Liver (tissue), 9 donors: ENCODE data around the gene ZNF440. TPM values are rescaled to one million over a fixed set of nuclear protein-coding genes. Genes with fewer than 3 reads are reported as not detected.

Experiments used
- DNase-seq: peaks from one replicate; pipeline ENCODE4 v3.0.0-alpha.2; 2017; ENCODE audit warnings: low spot score
- H3K27ac ChIP-seq, 2 donors: one replicate each; pipeline ENCODE4 v1.7.0; 2013; ENCODE audit warnings: inconsistent platforms in 2 of 2, low read length in 2 of 2, control low read depth in 1 of 2, low read depth in 1 of 2, mild to moderate bottlenecking in 1 of 2
- H3K27me3 ChIP-seq, 4 donors: one replicate each; pipeline versions ENCODE4 v1.6.1 to v1.7.0; 2013; ENCODE audit warnings: low read length in 3 of 4, inconsistent platforms in 1 of 4, mild to moderate bottlenecking in 1 of 4, moderate library complexity in 1 of 4; ENCODE audit not compliant: control insufficient read depth in 4 of 4, insufficient read depth in 4 of 4
- H3K36me3 ChIP-seq, 4 donors: one replicate each; pipeline versions ENCODE4 v1.6.1 to v1.7.0; 2013; ENCODE audit warnings: low read length in 3 of 4, mild to moderate bottlenecking in 3 of 4, low read depth in 1 of 4, moderate library complexity in 1 of 4; ENCODE audit not compliant: control insufficient read depth in 4 of 4, insufficient read depth in 3 of 4
- H3K4me1 ChIP-seq, 4 donors: one replicate each; pipeline versions ENCODE4 v1.6.1 to v1.7.0; 2013; ENCODE audit warnings: low read length in 3 of 4, mild to moderate bottlenecking in 3 of 4, moderate library complexity in 1 of 4; ENCODE audit not compliant: control insufficient read depth in 4 of 4, insufficient read depth in 4 of 4
- H3K4me3 ChIP-seq, 3 donors: one replicate each; pipeline versions ENCODE4 v1.6.1 to v1.7.0; 2013; ENCODE audit warnings: low read length in 3 of 3, control low read depth in 1 of 3, low read depth in 1 of 3, mild to moderate bottlenecking in 1 of 3
- H3K9ac ChIP-seq, 2 donors: one replicate each; pipeline ENCODE4 v1.7.0; 2013; ENCODE audit warnings: low read length in 2 of 2, mild to moderate bottlenecking in 2 of 2, moderate library complexity in 2 of 2, control low read depth in 1 of 2, low read depth in 1 of 2
- H3K9me3 ChIP-seq, 4 donors: one replicate each; pipeline versions ENCODE4 v1.6.1 to v1.7.0; 2013; ENCODE audit warnings: low read length in 3 of 4; ENCODE audit not compliant: control insufficient read depth in 4 of 4
- EGR1 ChIP-seq, 2 donors: IDR thresholded peaks; 2 replicates each; pipeline ENCODE4 v1.6.1; 2016 to 2018; ENCODE audit warnings: antibody characterized with exemption in 2 of 2, low read depth in 2 of 2
- FOXA1 ChIP-seq: IDR thresholded peaks from 2 replicates; pipeline ENCODE4 v1.6.1; 2016; ENCODE audit warnings: antibody characterized with exemption
- FOXA2 ChIP-seq: IDR thresholded peaks from 2 replicates; pipeline ENCODE4 v1.6.1; 2016; ENCODE audit warnings: antibody characterized with exemption
- GABPA ChIP-seq, 2 donors: IDR thresholded peaks in 1 of 2; conservative IDR thresholded peaks in 1 of 2; 2 replicates each; pipeline ENCODE4 v1.6.1; 2016; ENCODE audit warnings: antibody characterized with exemption in 2 of 2, mild to moderate bottlenecking in 1 of 2, moderate library complexity in 1 of 2
- HNF4A ChIP-seq, 2 donors: conservative IDR thresholded peaks; 2 replicates each; pipeline ENCODE4 v1.6.1; 2016; ENCODE audit warnings: antibody characterized with exemption in 2 of 2, mild to moderate bottlenecking in 2 of 2
- HNF4G ChIP-seq: IDR thresholded peaks from 2 replicates; pipeline ENCODE4 v1.6.1; 2016; ENCODE audit warnings: antibody characterized with exemption
- JUND ChIP-seq, 2 donors: IDR thresholded peaks; 2 replicates each; pipeline ENCODE4 v1.6.1; 2016; ENCODE audit warnings: antibody characterized with exemption in 2 of 2
- NR2F2 ChIP-seq: IDR thresholded peaks from 2 replicates; pipeline ENCODE4 v1.6.1; 2016; ENCODE audit warnings: antibody characterized with exemption
- RAD21 ChIP-seq, 2 donors: IDR thresholded peaks; 2 replicates each; pipeline ENCODE4 v1.6.1; 2016; ENCODE audit warnings: antibody characterized with exemption in 2 of 2, mild to moderate bottlenecking in 2 of 2
- RXRA ChIP-seq, 2 donors: IDR thresholded peaks; 2 replicates each; pipeline ENCODE4 v1.6.1; 2017 to 2018; ENCODE audit warnings: antibody characterized with exemption in 2 of 2, mild to moderate bottlenecking in 1 of 2
- SP1 ChIP-seq: IDR thresholded peaks from 2 replicates; pipeline ENCODE4 v1.6.1; 2018; ENCODE audit warnings: antibody characterized with exemption, mild to moderate bottlenecking
- TAF1 ChIP-seq: conservative IDR thresholded peaks from 2 replicates; pipeline ENCODE4 v1.6.1; 2016; ENCODE audit warnings: antibody characterized with exemption, mild to moderate bottlenecking
- YY1 ChIP-seq: IDR thresholded peaks from 2 replicates; pipeline ENCODE4 v1.6.1; 2016; ENCODE audit warnings: antibody characterized with exemption, mild to moderate bottlenecking
- WGBS: extraction: QIAGEN DNeasy Blood & Tissue Kit; methylation state at CpG from one replicate; pipeline ENCODE4 v1.1.7; 2013; 5-methylcytosine and 5-hydroxymethylcytosine counted together
- polyA plus RNA-seq, 2 donors: library from polyadenylated mRNA; stranded (reverse) in 1 of 2; unstranded in 1 of 2; fragments of 200-250 nt in 1 of 2; fragments of >200 nt in 1 of 2; fragmentation: Nextera tagmentation in 1 of 2; extraction: Ambion mirVana in 1 of 2; gene quantifications; one replicate each; pipeline versions ENCODE4 v1.2.1 to v1.2.3, GENCODE V29; 2013 to 2015
- total RNA-seq, 2 donors: library from RNA; depleted of rRNA; stranded (reverse); fragments of >200 nt; gene quantifications; one replicate each; pipeline ENCODE4 v1.2.3, GENCODE V29; 2014
- TF ChIP-seq, protein P1 (sequence below): fragments of 150-350 bp; IDR thresholded peaks from 2 replicates; pipeline ENCODE4 v1.5.1; 2017; ENCODE audit warnings: improper control_type of control experiment, low read depth, low read length; ENCODE audit not compliant: missing input control
- TF ChIP-seq, protein P2 (sequence below): IDR thresholded peaks from 2 replicates; pipeline ENCODE4 v1.6.1; 2016; ENCODE audit warnings: antibody characterized with exemption
- TF ChIP-seq, protein P3 (sequence below): IDR thresholded peaks from 2 replicates; pipeline ENCODE4 v1.6.1; 2016; ENCODE audit warnings: antibody characterized with exemption, mild to moderate bottlenecking
- TF ChIP-seq, protein P4 (sequence below): IDR thresholded peaks from 2 replicates; pipeline ENCODE4 v1.6.1; 2016; ENCODE audit warnings: antibody characterized with exemption
- TF ChIP-seq, protein P5 (sequence below): IDR thresholded peaks from 2 replicates; pipeline ENCODE4 v1.6.1; 2016; ENCODE audit warnings: antibody characterized with exemption
- donor health status: healthy.
- donor health status: healthy.
- donor health status: healthy.
- donor health status: healthy.
- donor health status: healthy.

The ZNF440 gene
- total and polyA plus RNA-seq, 4 donors: 1.3 to 8.5 (median 4.3) TPM

DNA sequence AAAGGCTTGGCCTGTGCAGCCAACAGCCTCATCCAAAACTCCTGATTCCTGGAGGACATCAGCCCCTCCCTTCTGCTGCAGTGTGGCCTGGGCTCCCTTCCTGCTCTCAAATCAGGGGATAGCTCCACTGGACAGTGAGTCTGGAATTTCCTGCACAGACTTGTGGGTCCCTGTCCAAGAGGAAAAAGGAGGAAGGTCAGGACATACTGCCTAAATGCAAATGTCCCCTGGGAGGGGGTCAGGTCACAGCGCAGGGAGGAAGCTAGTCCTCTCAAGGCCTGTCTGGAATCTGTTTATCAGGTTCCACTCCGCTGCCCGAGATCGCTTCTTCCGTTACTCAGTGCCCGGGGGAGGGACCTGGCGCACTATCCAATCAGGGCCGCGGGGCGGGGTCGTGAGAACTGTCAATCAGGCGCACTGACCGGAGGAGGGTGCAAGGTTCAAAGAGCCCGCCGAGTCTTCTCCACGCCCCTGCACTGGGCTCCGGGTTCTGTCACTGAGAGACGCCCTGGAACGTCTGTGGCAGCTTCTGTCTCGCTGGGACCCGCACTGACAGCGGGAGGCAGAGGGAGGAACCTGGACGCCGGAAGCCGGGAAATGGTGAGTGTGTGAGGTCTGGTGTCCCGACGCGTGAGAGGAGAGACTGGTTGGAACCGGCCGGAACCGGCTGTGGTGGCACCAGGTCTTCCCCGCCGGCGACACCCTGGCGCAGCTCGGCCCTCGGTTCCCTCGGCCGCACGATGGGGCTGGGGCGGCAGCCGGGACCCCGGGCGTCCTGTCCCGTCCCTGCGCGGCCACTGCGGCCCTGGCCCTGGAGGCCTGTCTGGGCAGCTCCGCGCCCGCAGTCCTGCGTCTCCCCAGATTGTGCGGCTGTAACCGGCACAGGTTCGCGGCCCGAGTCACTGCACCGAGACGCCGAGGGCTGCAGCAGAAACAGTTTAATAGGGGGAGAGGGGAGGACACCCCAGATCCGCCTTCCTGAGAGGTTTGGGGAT is 47.2 kb upstream of the ZNF440 start, which contains the start of gene ZNF441:
Gene ZNF441, plus strand, starts transcription at position 404 of the 995 bp plus-strand sequence. Its CDS starts 194 bp downstream, at position 598.
- Histone ChIP-seq H3K27ac (peak within 1 kb of the TSS; percentile 84 to 96), H3K9me3 (peaks cover 0 to 9% (median 2%) of the 10 kb centered on the region in 4 donors), H3K4me1 (peaks cover 3 to 18% (median 10%) of the 10 kb centered on the region in 4 donors), H3K27me3 (no peaks in the 10 kb centered on the region), H3K9ac (peak within 1 kb of the TSS; percentile 57 to 62), H3K36me3 (peaks cover 0 to 2% (median 0%) of the 10 kb centered on the region in 4 donors), H3K4me3 (peak within 1 kb of the TSS; percentile 68 to 82 (median 74))
- TF ChIP-seq, protein P1, sequence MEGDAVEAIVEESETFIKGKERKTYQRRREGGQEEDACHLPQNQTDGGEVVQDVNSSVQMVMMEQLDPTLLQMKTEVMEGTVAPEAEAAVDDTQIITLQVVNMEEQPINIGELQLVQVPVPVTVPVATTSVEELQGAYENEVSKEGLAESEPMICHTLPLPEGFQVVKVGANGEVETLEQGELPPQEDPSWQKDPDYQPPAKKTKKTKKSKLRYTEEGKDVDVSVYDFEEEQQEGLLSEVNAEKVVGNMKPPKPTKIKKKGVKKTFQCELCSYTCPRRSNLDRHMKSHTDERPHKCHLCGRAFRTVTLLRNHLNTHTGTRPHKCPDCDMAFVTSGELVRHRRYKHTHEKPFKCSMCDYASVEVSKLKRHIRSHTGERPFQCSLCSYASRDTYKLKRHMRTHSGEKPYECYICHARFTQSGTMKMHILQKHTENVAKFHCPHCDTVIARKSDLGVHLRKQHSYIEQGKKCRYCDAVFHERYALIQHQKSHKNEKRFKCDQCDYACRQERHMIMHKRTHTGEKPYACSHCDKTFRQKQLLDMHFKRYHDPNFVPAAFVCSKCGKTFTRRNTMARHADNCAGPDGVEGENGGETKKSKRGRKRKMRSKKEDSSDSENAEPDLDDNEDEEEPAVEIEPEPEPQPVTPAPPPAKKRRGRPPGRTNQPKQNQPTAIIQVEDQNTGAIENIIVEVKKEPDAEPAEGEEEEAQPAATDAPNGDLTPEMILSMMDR: no peak
- TF ChIP-seq RXRA (IDR thresholded peaks at IDR 0.05): peak; percentile 76 to 81
- TF ChIP-seq EGR1 (IDR thresholded peaks at IDR 0.05; ENCODE audit: low read depth in 2 of 2): peak; percentile 65 to 67
- peak; percentile 49 to 78 for TF ChIP-seq HNF4A (conservative IDR thresholded peaks at IDR 0.05)
- TF ChIP-seq FOXA2: no peak
- TF ChIP-seq GABPA (IDR thresholded peaks at IDR 0.05 in 1 of 2, conservative IDR thresholded peaks at IDR 0.05 in 1 of 2): peak; percentile 50 to 77
- TF ChIP-seq NR2F2: peak; percentile 98
- peak; percentile 94 for TF ChIP-seq SP1
- TF ChIP-seq HNF4G: no peak
- peak; percentile 13 to 33 for TF ChIP-seq JUND (IDR thresholded peaks at IDR 0.05)
- TF ChIP-seq RAD21 (IDR thresholded peaks at IDR 0.05): peak; percentile 43 to 45
- TF ChIP-seq, protein P2, sequence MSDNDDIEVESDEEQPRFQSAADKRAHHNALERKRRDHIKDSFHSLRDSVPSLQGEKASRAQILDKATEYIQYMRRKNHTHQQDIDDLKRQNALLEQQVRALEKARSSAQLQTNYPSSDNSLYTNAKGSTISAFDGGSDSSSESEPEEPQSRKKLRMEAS: peak; percentile 73
- TF ChIP-seq, protein P3, sequence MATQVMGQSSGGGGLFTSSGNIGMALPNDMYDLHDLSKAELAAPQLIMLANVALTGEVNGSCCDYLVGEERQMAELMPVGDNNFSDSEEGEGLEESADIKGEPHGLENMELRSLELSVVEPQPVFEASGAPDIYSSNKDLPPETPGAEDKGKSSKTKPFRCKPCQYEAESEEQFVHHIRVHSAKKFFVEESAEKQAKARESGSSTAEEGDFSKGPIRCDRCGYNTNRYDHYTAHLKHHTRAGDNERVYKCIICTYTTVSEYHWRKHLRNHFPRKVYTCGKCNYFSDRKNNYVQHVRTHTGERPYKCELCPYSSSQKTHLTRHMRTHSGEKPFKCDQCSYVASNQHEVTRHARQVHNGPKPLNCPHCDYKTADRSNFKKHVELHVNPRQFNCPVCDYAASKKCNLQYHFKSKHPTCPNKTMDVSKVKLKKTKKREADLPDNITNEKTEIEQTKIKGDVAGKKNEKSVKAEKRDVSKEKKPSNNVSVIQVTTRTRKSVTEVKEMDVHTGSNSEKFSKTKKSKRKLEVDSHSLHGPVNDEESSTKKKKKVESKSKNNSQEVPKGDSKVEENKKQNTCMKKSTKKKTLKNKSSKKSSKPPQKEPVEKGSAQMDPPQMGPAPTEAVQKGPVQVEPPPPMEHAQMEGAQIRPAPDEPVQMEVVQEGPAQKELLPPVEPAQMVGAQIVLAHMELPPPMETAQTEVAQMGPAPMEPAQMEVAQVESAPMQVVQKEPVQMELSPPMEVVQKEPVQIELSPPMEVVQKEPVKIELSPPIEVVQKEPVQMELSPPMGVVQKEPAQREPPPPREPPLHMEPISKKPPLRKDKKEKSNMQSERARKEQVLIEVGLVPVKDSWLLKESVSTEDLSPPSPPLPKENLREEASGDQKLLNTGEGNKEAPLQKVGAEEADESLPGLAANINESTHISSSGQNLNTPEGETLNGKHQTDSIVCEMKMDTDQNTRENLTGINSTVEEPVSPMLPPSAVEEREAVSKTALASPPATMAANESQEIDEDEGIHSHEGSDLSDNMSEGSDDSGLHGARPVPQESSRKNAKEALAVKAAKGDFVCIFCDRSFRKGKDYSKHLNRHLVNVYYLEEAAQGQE: peak; percentile 91
- TF ChIP-seq FOXA1: no peak
- TF ChIP-seq YY1: peak; percentile 75
- TF ChIP-seq, protein P4, sequence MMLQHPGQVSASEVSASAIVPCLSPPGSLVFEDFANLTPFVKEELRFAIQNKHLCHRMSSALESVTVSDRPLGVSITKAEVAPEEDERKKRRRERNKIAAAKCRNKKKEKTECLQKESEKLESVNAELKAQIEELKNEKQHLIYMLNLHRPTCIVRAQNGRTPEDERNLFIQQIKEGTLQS: peak; percentile 28
- TF ChIP-seq TAF1: peak; percentile 80
- TF ChIP-seq, protein P5, sequence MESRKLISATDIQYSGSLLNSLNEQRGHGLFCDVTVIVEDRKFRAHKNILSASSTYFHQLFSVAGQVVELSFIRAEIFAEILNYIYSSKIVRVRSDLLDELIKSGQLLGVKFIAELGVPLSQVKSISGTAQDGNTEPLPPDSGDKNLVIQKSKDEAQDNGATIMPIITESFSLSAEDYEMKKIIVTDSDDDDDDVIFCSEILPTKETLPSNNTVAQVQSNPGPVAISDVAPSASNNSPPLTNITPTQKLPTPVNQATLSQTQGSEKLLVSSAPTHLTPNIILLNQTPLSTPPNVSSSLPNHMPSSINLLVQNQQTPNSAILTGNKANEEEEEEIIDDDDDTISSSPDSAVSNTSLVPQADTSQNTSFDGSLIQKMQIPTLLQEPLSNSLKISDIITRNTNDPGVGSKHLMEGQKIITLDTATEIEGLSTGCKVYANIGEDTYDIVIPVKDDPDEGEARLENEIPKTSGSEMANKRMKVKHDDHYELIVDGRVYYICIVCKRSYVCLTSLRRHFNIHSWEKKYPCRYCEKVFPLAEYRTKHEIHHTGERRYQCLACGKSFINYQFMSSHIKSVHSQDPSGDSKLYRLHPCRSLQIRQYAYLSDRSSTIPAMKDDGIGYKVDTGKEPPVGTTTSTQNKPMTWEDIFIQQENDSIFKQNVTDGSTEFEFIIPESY: peak; percentile 83
- WGBS: under 1% methylated on average over 61 of the region's 61 CpGs
- DNase-seq: peak; percentile 99
